ENCODE data around the gene TRIM27.

- TF ChIP-seq CTCF (conservative IDR thresholded peaks at IDR 0.05; ENCODE audit: low read length) (no peak), EZH2phosphoT487 (IDR thresholded peaks at IDR 0.05; ENCODE audit: borderline replicate concordance) (no peak)
Measured at GRCh38 chr6:28893172-28893799, 30.5 kb downstream of the TRIM27 start.
